Measurements from ENCODE around the gene NCOA5.
"Not testable (repeated sequence)": the region's sequence is repeated elsewhere in the genome, so short reads cannot be mapped to it uniquely, and the experiment has no call there.

The NCOA5 gene

DNA sequence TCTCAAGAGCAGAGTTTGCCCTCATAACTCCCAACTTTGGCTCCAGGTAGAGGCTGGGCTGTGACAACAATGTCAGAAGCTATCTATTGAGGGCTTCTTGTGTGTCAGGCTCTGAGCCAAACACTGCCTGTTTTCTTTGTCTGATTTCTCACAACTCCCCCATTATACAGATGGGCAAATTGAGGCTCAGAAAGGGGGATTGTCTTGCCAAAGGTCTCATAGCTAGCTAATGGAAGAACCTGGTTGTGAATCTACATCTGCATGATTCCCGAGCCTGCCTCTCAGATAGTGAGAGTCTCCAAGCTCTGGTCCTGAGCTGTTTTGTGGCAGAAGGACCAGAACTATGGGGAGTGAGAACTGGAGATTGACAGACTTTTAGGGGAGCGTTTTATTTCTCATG lies 29.8 kb upstream of the NCOA5 start:
- DNase-seq, result no peak

DNA sequence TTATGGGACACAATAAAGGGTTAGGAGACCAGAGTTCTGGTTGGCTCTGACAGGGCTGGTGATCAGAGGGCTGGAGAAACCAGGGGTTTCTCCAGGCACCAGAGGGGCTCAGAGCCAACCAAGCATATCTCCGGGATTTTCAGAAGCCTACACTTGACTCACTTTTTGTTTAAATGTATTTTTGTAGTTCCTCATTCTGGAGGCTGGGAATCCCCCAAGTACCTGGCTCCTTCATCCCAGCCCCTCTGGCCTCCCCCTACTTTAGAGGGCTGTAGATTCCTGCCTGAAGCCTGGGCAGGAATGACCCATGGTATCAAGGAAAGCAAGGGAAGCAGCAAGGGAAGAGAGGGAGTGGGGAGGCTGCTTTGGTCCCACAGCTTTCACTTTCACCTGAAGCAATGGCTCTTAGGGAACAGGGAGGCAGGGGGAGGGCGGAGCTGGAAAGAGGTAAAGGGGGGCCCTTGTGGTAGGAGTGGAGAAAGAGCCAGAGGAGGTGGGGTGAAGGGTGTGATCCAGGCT lies 29.3 kb upstream of the NCOA5 start:
- no peak for DNase-seq

DNA sequence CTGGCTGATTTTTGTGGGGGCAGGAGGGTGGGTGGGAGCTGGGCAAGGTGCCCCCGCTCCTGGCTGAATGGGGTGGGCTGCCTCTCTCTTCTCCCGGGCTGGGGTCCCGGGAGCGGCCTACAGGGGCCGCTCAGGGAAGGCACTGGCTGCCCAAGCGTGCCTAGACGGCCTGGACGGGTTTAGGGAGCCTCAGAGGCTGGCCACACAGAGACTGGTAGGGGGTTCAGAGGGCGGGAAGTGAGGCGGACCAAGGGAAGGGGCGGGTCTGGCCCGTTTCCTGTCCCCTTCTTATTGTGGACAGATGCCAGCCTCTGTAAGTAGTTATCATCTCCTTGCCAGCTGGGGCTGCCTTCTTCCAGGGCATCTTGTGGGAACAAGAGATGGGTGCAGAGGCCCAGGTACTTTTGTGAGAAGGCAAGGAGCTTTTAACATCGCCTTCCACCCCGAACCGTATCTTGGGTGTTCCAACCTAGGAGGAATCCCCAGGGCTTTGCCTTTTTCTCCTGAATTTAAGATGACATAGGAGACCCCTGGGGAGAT lies 28.8 kb upstream of the NCOA5 start:
- DNase-seq, result no peak

DNA sequence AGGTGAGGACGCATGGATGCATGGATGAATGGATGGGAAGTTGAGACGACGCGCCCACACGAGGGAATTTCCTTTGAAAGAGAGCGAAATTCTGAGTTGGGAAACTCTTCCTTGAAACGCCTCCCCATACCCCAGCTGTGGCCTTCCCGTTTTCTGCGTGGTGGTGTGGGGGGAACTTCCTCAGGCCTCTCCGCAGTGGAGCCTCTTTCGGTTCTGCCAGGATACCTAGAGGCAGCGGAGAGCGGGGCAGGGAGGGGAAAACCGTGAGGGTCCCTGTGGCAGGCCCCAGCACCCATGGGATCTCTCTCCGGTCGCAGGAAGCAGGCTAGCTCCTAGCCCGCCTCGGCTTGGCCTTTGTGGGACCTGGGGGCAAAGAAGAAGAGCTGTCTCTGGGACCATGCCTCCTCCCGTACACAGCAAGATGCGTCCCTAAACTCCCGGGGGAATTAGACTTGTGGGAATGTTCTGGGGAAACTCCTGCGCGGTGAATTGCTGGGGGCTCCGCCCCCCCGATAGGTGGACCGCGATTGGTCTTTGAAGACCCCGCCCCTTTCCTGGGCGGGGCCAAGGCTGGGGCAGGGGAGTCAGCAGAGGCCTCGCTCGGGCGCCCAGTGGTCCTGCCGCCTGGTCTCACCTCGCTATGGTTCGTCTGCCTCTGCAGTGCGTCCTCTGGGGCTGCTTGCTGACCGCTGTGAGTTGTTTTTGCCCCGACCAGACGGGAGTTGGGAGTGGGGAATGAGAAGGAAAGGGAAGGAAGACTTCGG lies 28.1 kb upstream of the NCOA5 start, which contains the start of gene CD40:
TSS of gene CD40 (plus strand) at position 611 of the 764 bp plus-strand sequence. CDS start at position 641, 30 bp downstream.
- DNase-seq, result no peak

GRCh38 chr20:46114449-46114848 lies 24.7 kb upstream of the NCOA5 start:
- DNase-seq, result no peak

GRCh38 chr20:46113113-46113470 lies 23.3 kb upstream of the NCOA5 start:
- DNase-seq, result no peak

DNA sequence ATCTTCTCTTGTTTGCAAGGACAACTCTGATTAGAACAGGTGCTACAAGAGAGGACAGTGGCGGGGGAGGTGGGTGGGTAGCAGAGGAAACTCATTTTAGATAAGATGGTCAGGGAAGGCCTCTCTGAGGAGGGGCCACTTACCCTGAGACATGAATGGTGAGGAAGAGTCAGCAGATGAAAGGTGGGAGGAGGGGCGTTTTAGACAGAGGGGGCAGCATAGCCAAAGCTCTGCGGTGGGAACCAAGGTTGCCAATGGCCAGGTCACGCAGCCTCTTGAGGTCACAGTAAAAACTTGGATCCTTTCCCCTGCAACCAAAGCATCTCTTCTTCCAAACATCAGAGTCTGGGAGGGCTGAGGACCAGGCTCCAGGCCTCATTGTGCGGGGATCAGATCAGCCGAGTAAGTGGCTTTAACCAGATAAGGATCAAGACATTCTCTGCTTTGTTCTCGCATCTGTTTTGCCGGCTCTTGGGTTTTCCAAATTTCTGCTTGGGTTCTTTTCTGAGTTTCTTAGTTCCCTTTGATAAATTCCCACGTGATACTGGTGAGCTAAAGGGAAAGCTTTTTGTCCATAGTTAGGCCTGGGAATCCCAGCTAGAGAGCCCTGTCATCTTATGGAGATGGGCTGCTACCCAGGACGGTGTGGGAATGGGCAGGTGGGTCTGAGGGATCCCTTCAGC lies 22.8 kb upstream of the NCOA5 start:
- DNase-seq, result no peak

DNA sequence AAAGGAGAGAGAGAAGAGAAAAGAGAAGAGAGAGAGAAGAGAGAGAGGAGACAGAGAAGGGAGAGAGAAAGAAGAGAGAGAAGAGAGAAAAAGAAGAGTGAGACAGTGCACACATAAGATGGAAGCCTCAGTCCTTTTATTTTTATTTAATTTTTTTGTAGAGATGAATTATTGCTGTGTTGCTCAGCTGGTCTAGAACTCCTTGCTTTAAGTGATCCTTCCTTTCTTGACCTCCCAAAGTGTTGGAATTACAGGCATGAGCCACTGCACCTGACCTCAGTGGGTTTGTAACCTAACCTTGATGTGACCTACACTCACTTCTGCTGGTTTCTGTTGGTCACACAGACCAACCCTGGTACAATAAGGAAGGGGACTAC lies 22.1 kb upstream of the NCOA5 start:
- no peak for DNase-seq

DNA sequence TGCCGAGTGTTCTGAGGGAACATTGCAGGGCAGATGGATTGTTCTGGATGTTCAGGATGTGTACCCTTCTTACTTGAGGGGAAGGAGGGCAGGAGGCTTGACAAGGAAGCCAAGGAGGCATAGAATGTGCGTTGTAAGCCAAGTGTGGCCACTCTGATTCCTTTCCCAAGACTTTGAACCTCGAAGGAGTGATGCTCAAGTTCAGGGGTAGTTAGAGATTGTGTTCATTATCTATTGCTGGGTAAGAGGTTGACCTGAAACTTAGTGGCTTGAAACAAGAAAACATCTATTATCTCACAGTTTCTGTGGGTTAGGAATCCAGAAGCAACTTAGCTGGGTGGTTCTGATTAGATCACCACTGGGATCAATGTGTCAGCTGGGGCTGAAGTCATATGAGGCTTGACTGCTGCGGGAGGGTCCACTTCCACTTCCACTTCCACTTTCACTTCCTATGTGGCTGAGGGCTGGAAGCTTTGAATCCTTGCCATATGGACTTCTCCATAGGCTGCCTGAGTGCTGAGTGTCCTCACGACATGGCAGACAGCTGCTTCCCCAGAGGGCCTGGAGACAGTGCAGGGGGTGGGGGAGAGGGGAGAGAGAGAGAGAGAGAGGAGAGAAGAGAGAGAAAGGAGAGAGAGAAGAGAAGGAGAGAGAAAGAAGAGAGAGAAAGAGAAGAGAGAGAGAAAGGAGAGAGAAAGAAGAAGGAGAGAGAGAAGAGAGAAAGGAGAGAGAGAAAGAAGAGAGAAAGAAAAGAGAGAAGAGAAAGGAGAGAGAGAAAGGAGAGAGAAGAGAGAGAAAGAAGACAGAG lies 21.5 kb upstream of the NCOA5 start:
- no peak for DNase-seq

DNA sequence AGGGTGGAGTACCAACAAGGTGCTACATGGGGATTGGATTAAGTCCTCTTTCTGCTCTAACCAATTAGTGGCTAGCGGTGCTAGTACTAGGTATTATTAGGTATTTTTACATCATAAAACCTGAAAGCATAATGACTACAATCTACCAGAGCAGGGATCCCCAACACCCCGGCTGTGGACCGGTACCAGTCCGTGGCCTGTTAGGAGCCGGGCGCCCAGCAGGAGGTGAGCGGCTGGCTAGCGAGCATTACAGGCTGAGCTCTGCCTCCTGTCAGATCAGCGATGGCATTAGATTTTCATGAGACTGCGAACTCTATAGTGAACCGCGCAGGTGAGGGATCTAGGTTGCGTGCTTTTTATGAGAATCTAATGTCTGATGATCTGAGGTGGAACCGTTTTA lies 19.2 kb upstream of the NCOA5 start:
- DNase-seq, result no peak

DNA sequence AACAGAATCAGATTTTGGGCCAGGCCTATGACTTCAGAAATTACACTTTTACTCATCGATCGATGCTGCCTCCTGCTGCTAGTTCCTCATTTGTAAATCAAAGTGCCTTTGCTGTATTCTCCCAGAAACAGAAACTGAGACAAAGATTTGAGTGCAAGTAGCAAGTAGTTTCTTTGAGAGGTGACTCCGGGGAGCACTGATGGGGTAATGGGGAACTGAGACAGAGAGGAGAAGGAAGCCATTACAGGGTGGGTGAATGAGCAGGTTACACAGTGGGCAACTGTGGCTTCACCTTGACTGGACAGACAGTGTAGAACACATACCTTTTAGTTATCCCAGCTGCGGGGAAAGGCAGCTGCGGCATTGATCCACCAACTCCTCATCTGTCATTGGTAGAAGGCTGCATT lies 18.7 kb upstream of the NCOA5 start:
- no peak for DNase-seq

GRCh38 chr20:46107061-46107460 lies 17.3 kb upstream of the NCOA5 start:
- no peak for DNase-seq

GRCh38 chr20:46104262-46104661 lies 14.5 kb upstream of the NCOA5 start:
- no peak for DNase-seq

DNA sequence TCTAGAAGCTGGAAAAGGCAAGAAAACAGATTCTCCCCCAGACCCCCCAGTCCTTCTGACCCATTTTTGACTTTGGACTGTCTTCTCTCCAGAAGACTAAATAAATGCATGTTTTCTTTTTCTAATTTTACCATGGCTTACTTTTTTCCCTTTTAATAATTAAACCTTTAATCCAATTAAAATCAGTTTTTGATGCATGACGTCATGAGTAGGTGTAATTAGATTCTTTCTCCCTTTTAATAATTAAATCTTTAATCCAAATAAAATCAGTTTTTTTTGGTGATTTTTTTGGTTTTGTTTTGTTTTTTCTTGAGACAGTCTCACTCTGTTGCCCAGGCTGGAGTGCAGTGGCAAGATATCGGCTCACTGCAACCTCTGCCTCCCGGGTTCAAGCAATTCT lies 13.2 kb upstream of the NCOA5 start:
- DNase-seq, result no peak

- no peak for DNase-seq
Measured at GRCh38 chr20:46101957-46102356, 12.2 kb upstream of the NCOA5 start.

DNA sequence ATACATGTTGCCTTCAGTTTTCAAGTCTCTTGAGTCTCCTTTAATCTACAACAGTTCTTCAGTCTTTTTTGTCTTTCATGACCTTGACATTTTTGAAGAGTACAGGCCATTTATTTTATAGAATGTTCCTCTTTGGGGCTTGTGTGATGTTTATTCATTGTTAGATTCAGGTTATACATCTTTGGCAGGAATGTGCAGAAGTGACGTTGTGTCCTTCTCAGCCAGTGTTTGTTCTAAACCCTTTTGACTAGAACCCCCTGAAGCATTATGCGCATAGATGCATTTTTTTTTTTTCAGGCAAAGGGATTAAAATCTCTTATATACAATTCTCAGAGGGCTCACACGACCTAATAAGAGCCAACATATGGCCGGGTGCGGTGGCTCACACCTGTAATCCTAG lies 11.2 kb upstream of the NCOA5 start:
- DNase-seq, result no peak

DNA sequence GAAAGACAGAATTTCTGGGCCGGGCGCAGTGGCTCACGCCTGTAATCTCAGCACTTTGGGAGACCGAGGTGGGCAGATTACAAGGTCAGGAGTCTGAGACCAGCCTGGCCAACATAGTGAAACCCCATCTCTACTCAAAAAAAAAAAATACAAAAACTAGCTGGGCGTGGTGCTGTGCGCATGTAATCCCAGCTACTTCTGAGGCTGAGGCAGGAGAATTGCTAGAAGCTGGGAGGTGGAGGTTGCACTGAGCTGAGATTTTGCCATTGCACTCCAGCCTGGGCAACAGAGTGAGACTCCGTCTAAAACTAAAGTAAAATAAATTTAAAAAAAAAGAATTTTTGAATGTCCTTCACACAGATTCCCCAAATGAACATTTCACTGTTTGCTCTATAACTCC lies 10.7 kb upstream of the NCOA5 start:
- not testable (repeated sequence) for DNase-seq

DNA sequence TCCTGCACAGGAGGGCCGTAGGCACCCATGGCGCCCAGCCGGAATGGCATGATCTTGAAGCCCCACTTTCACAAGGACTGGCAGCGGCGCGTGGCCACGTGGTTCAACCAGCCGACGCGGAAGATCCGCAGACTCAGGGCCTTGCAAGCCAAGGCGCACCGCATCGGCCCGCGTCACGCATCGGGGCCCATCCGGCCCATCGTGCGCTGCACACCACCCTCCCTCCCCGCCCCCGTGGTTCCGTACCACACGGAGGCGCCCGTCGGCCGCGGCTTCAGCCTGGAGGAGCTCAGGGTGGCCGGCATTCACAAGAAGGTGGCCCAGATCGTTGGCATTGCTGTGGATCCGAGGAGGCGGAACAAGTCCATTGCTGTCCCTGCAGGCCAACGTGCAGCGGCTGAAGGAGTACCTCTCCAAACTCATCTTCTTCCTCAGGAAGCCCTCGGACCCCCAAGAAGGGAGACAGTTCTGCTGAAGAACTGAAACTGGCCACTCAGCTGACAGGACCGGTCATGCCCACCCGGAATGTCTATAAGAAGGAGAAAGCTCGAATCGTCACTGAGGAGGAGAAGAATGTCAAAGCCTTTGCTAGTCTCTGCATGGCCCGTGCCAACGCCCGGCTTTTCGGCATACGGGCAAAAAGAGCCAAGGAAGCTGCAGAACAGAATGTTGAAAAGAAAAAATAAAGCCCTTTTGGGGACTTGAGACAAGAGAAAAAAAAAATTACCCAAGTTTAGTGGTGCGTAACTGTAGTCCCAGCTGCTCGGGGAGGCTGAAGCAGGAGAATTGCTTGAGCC lies 9.9 kb upstream of the NCOA5 start:
- no peak for DNase-seq

DNA sequence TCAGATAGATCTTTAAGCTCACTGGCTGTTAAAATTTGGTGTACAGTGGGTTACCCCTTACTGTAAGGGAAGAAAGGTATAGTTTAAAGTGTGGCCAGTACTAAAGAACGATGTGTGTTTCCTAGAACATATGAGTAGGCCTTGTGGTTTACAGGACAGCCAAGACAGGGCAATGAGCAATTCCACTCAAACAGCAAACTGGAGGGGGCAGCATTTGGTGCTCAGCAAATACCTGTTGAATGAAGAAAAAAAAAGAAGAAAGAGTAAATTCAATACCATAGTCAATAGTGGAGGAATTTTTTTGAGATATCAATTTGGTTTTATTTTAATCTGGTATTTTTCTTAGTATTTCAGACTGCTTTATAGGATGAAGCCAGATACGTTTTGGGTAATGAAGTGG lies 3.8 kb upstream of the NCOA5 start:
- DNase-seq, result peak; percentile 30

GRCh38 chr20:46091622-46092535 lies 2.1 kb upstream of the NCOA5 start:
- DNase-seq, result not testable (repeated sequence)

- DNase-seq, result peak; percentile 40
Measured at GRCh38 chr20:46089167-46089416, 670 bp downstream of the NCOA5 start.

All from HCEC 1CT (cell line).